ENCODE data around the gene SYNJ2.
A peak's percentile ranks its signal among the peaks of the same experiment; 100 is the strongest.

DNA sequence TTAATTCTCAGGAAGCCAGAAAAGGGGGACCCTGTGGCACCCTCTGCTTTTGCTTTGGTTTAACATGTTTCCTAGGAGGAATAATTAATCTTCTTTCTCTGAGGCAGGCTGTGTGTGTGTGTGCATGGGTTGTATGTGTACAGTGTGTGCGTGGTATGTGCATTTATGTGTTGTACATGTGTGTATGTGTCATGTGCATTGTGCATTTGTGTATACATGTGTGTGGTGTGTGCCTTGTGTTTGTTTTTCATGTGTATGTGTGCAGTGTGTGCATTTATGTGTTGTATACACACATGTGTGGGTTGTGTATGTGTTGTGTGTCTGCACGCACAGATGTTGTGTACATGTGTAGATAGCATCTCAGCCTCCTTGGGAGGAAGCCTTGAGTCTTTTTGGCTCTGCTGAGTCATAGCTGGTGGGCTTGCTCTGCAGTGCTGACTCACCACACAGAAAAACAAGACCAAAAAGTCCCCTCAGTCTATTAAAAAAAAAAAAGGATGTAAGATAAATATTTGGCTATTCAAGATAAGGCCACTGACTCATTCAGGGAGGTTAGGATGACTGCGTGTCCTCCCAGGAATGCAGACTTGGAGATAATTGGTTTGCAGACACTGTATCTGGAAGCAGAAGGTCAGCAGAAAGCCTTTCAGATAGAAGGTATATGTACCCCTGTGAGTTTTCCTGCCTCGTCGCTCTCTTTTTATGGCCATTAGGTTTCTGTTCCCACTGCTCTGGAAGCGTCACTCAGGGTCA is 58.6 kb downstream of the SYNJ2 start:
- TF ChIP-seq POLR2A (IDR thresholded peaks at IDR 0.05; ENCODE audit: low read depth, low read length) (no peak), POLR2AphosphoS5 (IDR thresholded peaks at IDR 0.05; ENCODE audit: low read depth, low read length) (no peak), PAX5 (IDR thresholded peaks at IDR 0.05; ENCODE audit: insufficient read depth, low read length, severe bottlenecking) (no peak), SPI1 (IDR thresholded peaks at IDR 0.05; ENCODE audit: low read depth, low read length) (0 out of 2 replicates have a peak, but pooled peaks have one; percentile 32)

Measured in GM12891 (cell line).